ENCODE data around the gene ZBTB2. TPM values are rescaled to one million over a fixed set of nuclear protein-coding genes. Genes with fewer than 3 reads are reported as not detected.
"Not testable (repeated sequence)": the region's sequence is repeated elsewhere in the genome, so short reads cannot be mapped to it uniquely, and the experiment has no call there.

Gene ZBTB2
- total RNA-seq, 1 donor from 2014 or later, result 17.5 TPM

DNA sequence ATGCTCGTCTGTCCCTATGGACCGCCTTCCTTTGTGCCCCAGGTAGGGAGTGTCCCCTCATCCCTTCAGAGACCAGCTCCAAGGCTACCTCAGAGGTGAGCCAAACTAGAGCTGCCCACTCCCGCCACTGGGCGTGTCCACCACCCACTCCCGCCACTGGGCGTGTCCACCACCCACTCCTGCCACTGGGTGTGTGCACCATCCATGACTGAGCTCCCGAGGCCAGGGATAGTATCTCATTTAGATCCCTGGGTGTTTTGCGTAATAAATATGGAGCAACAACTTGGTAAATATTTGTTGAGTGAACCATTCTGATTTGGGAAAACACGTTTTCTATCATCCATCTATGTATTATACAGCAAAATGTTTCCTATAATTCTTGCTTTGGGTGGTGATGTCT, 68.8 kb downstream of the ZBTB2 start:
- peaks cover 6% of the 10 kb centered on the region for H3K36me3 Mint-ChIP-seq (ENCODE audit: low read depth)
- DNase-seq (ENCODE audit: low read depth, low spot score), result no peak
- no peak overlapping the region for H3K4me3 Mint-ChIP-seq
- H3K27ac Mint-ChIP-seq (ENCODE audit: unreplicated experiment), result no peak overlapping the region
- H3K27me3 Mint-ChIP-seq (ENCODE audit: low read depth), result peaks cover 14% of the 10 kb centered on the region
- peaks cover 32% of the 10 kb centered on the region for H3K4me1 Mint-ChIP-seq
- H3K9me3 Mint-ChIP-seq, result no peaks in the 10 kb centered on the region
- TF ChIP-seq CTCF (conservative IDR thresholded peaks at IDR 0.05), result no peak

GRCh38 chr6:151321438-151321837, 69.9 kb downstream of the ZBTB2 start:
- Mint-ChIP-seq H3K36me3 (ENCODE audit: low read depth) (peaks cover 6% of the 10 kb centered on the region), H3K4me3 (no peak overlapping the region), H3K9me3 (no peaks in the 10 kb centered on the region), H3K4me1 (peaks cover 32% of the 10 kb centered on the region), H3K27me3 (ENCODE audit: low read depth) (peaks cover 14% of the 10 kb centered on the region), H3K27ac (ENCODE audit: unreplicated experiment) (no peak overlapping the region)
- no peak for DNase-seq (ENCODE audit: low read depth, low spot score)
- no peak for TF ChIP-seq CTCF (conservative IDR thresholded peaks at IDR 0.05)

- Mint-ChIP-seq H3K9me3 (peaks cover 2% of the 10 kb centered on the region), H3K4me3 (no peak overlapping the region), H3K27ac (ENCODE audit: unreplicated experiment) (no peak overlapping the region), H3K36me3 (ENCODE audit: low read depth) (peaks cover 9% of the 10 kb centered on the region), H3K4me1 (peaks cover 22% of the 10 kb centered on the region), H3K27me3 (ENCODE audit: low read depth) (peaks cover 7% of the 10 kb centered on the region)
- no peak for TF ChIP-seq CTCF (conservative IDR thresholded peaks at IDR 0.05)
- no peak for DNase-seq (ENCODE audit: low read depth, low spot score)
Observed at GRCh38 chr6:151320140-151320539, 71.2 kb downstream of the ZBTB2 start.

GRCh38 chr6:151317995-151318365, 73.4 kb downstream of the ZBTB2 start:
- Mint-ChIP-seq H3K4me3 (no peak overlapping the region), H3K27me3 (ENCODE audit: low read depth) (no peaks in the 10 kb centered on the region), H3K27ac (ENCODE audit: unreplicated experiment) (no peak overlapping the region), H3K4me1 (peaks cover 12% of the 10 kb centered on the region), H3K36me3 (ENCODE audit: low read depth) (peaks cover 9% of the 10 kb centered on the region), H3K9me3 (peaks cover 2% of the 10 kb centered on the region)
- TF ChIP-seq CTCF (conservative IDR thresholded peaks at IDR 0.05), result no peak
- no peak for DNase-seq (ENCODE audit: low read depth, low spot score)

DNA sequence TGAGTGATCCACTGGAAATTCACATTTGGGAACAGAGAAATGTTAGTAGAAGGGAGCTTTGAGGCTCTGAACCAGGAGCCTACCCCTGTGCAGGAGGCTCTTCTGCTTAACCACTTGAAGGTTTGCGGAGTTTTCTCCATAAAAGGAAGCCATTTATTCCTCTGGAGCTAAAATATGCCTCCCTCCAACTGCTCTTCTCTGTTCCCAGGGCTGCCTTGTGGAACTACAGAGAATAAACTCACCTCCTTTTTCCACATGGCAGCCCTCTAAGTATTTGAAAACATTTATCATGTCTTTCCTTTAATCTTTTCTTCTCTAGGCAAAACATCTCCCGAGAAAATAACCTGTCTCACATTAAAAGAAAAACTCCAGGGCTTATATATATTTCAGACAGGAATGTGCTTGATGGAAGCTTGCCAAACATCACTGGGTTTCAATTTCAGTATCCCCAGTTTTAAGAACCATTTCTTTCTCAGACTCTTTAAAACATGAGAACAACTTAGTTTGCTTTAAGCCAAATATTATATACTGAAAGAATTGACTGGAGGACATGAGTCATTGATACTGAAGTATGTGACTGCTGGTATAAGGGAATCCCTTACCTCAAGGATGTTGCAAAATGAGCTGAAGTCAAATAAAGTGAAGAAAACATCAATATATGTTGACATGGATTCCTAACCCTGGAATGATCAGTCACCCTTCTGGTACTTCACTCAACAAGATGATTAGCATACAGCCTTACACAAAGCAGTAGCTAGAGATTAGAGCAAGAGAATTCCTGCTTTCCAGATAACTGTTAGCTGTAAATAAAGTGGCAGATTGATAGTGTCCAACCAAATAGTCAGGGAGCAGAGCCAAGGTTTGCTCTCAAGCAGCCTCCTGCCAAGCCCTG, 74.0 kb downstream of the ZBTB2 start:
- DNase-seq (ENCODE audit: low read depth, low spot score), result no peak
- H3K4me3 Mint-ChIP-seq, result no peak overlapping the region
- H3K27me3 Mint-ChIP-seq (ENCODE audit: low read depth), result no peaks in the 10 kb centered on the region
- H3K4me1 Mint-ChIP-seq, result peaks cover 11% of the 10 kb centered on the region
- no peak for TF ChIP-seq CTCF (conservative IDR thresholded peaks at IDR 0.05)
- H3K36me3 Mint-ChIP-seq (ENCODE audit: low read depth), result peaks cover 9% of the 10 kb centered on the region
- H3K9me3 Mint-ChIP-seq, result peaks cover 2% of the 10 kb centered on the region
- H3K27ac Mint-ChIP-seq (ENCODE audit: unreplicated experiment), result no peak overlapping the region

- DNase-seq (ENCODE audit: low read depth, low spot score); H3K4me3 Mint-ChIP-seq; H3K27me3 Mint-ChIP-seq (ENCODE audit: low read depth); H3K9me3 Mint-ChIP-seq; H3K36me3 Mint-ChIP-seq (ENCODE audit: low read depth): not testable (repeated sequence)
- peak overlapping the region; percentile 93 for H3K27ac Mint-ChIP-seq (ENCODE audit: unreplicated experiment)
- H3K4me1 Mint-ChIP-seq, result peaks cover 17% of the 10 kb centered on the region
Observed at GRCh38 chr6:151315661-151316060, 75.7 kb downstream of the ZBTB2 start.
